NCI-H69 (cell line): Measurements from ENCODE around the gene BICC1.
"Not testable (repeated sequence)": the region's sequence is repeated elsewhere in the genome, so short reads cannot be mapped to it uniquely, and the experiment has no call there.

Experiments used
- DNase-seq: peaks from one replicate; lab custom pipeline; 2025; lab: John Stamatoyannopoulos, UW

BICC1 gene

GRCh38 chr10:58565271-58565670 lies 52.6 kb downstream of the BICC1 start:
- DNase-seq, result peak; percentile 7

GRCh38 chr10:58567652-58568051 lies 55.0 kb downstream of the BICC1 start:
- no peak for DNase-seq

GRCh38 chr10:58568428-58568935 lies 55.8 kb downstream of the BICC1 start:
- DNase-seq, result no peak

GRCh38 chr10:58570307-58570723 lies 57.6 kb downstream of the BICC1 start:
- DNase-seq, result no peak

GRCh38 chr10:58570979-58571378 lies 58.3 kb downstream of the BICC1 start:
- DNase-seq, result no peak

- DNase-seq, result no peak
These were observed 60.5 kb downstream of the BICC1 start for GRCh38 chr10:58573144-58573543.

GRCh38 chr10:58574058-58574457 lies 61.4 kb downstream of the BICC1 start:
- no peak for DNase-seq

GRCh38 chr10:58575491-58575890 lies 62.8 kb downstream of the BICC1 start:
- peak; percentile 80 for DNase-seq

GRCh38 chr10:58576751-58577436 lies 64.2 kb downstream of the BICC1 start:
- DNase-seq, result peak; percentile 81

- no peak for DNase-seq
These were observed 64.7 kb downstream of the BICC1 start for GRCh38 chr10:58577437-58577777.

- no peak for DNase-seq
These were observed 65.7 kb downstream of the BICC1 start for GRCh38 chr10:58578366-58578765.

GRCh38 chr10:58579011-58579655 lies 66.5 kb downstream of the BICC1 start:
- DNase-seq, result no peak

GRCh38 chr10:58582045-58582444 lies 69.4 kb downstream of the BICC1 start:
- DNase-seq, result no peak

GRCh38 chr10:58585435-58585834 lies 72.8 kb downstream of the BICC1 start:
- DNase-seq, result no peak

- DNase-seq, result peak; percentile 28
These were observed 73.9 kb downstream of the BICC1 start for GRCh38 chr10:58586282-58587245.

GRCh38 chr10:58587676-58588075 lies 75.0 kb downstream of the BICC1 start:
- DNase-seq, result peak; percentile 3

- no peak for DNase-seq
These were observed 76.1 kb downstream of the BICC1 start for GRCh38 chr10:58588673-58589265.

- DNase-seq, result no peak
These were observed 77.6 kb downstream of the BICC1 start for GRCh38 chr10:58590152-58590840.

GRCh38 chr10:58590924-58591323 lies 78.3 kb downstream of the BICC1 start:
- no peak for DNase-seq

- DNase-seq, result no peak
These were observed 80.3 kb downstream of the BICC1 start for GRCh38 chr10:58593008-58593407.

GRCh38 chr10:58597211-58597610 lies 84.5 kb downstream of the BICC1 start:
- DNase-seq, result not testable (repeated sequence)
